ENCODE data around the gene INPP5K. TPM values are rescaled to one million over a fixed set of nuclear protein-coding genes. Genes with fewer than 3 reads are reported as not detected.
"Not testable (repeated sequence)": the region's sequence is repeated elsewhere in the genome, so short reads cannot be mapped to it uniquely, and the experiment has no call there.

Gene INPP5K
- total RNA-seq, 1 donor from 2014 or later, result 29.8 TPM

DNA sequence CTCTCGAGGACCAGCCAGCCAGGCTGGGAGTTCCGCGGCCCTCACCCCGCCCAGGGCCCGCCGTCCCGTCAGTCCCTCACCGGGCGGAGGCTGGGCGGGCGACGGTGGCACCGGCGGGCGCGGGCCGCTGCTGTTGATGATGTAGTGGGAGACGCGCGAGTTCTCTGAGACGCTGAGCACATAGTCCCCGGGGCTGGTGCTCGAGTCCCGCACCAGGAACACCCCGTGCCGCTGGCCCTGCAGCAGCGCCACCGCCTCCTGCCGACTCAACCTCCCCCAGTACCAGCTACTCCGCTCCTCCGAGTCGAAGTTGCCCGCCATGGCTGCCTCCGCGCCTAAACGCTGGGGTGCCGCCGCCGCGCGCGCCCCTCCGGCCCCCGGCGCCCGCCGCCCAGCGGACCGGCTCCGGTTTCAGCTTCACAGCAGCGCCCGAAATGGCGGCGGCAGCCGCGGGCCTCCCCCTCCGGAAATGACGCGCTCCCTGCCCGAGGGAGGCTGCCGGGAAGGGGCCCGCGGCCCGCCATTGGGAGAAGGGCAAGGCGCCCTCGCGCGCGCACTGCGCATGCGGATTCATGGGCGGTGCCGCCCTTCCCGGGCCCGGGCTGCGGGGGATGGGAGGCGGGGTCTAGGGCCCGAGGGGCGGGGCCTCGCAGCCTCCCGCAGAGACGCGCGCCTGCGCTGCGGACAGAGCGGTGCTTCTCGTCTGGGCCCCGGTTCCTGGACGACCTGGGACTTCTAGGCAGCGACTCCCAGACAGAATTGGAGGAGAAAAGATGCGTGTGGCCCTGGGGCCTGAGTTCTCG, 60.4 kb downstream of the INPP5K start, which contains the start of gene CRK:
Gene CRK, minus strand, starts transcription at position 436 of the 803 bp plus-strand sequence. Its CDS starts 115 bp downstream, at position 321.
- Mint-ChIP-seq H3K36me3 (ENCODE audit: insufficient read depth) (no peaks in the 10 kb centered on the region), H3K27me3 (no peaks in the 10 kb centered on the region), H3K4me1 (ENCODE audit: low read depth) (peaks cover 19% of the 10 kb centered on the region), H3K27ac (peak within 1 kb of the TSS; percentile 98), H3K9me3 (ENCODE audit: low read depth) (no peaks in the 10 kb centered on the region), H3K4me3 (ENCODE audit: low read depth) (peak within 1 kb of the TSS; percentile 94)
- peak; percentile 99 for DNase-seq (ENCODE audit: low spot score, unreplicated experiment)
- no peak for TF ChIP-seq CTCF (IDR thresholded peaks at IDR 0.05; ENCODE audit: unreplicated experiment)

DNA sequence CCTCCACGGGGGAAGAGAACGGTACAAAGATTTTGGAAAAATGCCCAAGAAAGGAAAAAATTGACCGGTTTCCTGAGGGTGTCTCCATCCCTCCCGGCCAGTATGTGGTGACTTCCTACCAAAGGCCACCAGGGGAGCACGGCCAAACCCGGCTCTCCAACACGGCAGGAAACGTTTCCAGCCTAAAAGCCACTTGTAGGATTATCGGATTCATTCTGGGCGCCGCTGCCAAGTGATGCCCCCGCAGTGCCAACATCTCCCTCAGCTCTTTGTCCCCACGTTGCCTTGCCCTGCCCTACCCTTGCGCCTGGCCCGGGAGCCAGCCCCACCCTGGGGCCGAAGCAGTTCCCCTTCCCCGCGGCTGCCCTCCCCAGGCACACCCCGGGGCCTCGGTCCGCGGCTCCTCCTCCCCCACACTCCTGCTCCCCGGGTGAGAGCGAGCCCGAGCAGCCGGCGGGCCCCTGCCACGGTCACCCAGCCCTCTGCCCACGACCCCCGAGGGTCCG, 61.1 kb downstream of the INPP5K start:
- H3K9me3 Mint-ChIP-seq (ENCODE audit: low read depth), result no peaks in the 10 kb centered on the region
- no peaks in the 10 kb centered on the region for H3K27me3 Mint-ChIP-seq
- DNase-seq (ENCODE audit: low spot score, unreplicated experiment), result peak; percentile 22
- H3K4me1 Mint-ChIP-seq (ENCODE audit: low read depth), result peaks cover 19% of the 10 kb centered on the region
- peak; percentile 64 for TF ChIP-seq CTCF (IDR thresholded peaks at IDR 0.05; ENCODE audit: unreplicated experiment)
- H3K4me3 Mint-ChIP-seq (ENCODE audit: low read depth), result peak overlapping the region; percentile 94
- peak overlapping the region; percentile 96 for H3K27ac Mint-ChIP-seq
- H3K36me3 Mint-ChIP-seq (ENCODE audit: insufficient read depth), result no peaks in the 10 kb centered on the region

GRCh38 chr17:1454541-1454940, 61.9 kb downstream of the INPP5K start:
- H3K4me1 Mint-ChIP-seq (ENCODE audit: low read depth), result peaks cover 19% of the 10 kb centered on the region
- H3K4me3 Mint-ChIP-seq (ENCODE audit: low read depth), result peak overlapping the region; percentile 94
- no peak for TF ChIP-seq CTCF (IDR thresholded peaks at IDR 0.05; ENCODE audit: unreplicated experiment)
- H3K9me3 Mint-ChIP-seq (ENCODE audit: low read depth), result no peaks in the 10 kb centered on the region
- H3K36me3 Mint-ChIP-seq (ENCODE audit: insufficient read depth), result no peaks in the 10 kb centered on the region
- H3K27me3 Mint-ChIP-seq, result no peaks in the 10 kb centered on the region
- H3K27ac Mint-ChIP-seq, result peak overlapping the region; percentile 84
- DNase-seq (ENCODE audit: low spot score, unreplicated experiment), result no peak

GRCh38 chr17:1453694-1454093, 62.7 kb downstream of the INPP5K start:
- peak overlapping the region; percentile 57 for H3K4me3 Mint-ChIP-seq (ENCODE audit: low read depth)
- not testable (repeated sequence) for H3K9me3 Mint-ChIP-seq (ENCODE audit: low read depth); H3K36me3 Mint-ChIP-seq (ENCODE audit: insufficient read depth); H3K27me3 Mint-ChIP-seq; DNase-seq (ENCODE audit: low spot score, unreplicated experiment)
- H3K4me1 Mint-ChIP-seq (ENCODE audit: low read depth), result peaks cover 19% of the 10 kb centered on the region
- peak overlapping the region; percentile 87 for H3K27ac Mint-ChIP-seq

DNA sequence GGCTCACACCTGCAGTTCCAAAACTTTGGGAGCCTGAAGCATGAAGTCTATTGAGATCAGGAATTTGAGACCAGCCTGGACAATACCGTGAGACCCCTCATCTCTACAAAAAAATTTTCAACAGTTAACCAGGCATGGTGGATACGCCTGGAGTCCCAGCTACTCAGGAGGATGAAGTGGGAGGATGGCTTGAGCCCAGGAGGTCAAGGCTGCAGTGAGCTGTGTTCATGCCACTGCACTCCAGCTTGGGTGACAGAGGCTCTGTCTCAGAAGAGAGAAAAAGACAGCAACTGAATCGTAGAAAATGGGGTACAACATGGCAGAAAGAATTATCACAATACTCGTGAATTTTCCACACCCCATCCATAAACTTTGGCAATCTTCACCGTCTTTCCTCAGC, 63.6 kb downstream of the INPP5K start:
- Mint-ChIP-seq H3K27me3 (no peaks in the 10 kb centered on the region), H3K4me3 (ENCODE audit: low read depth) (no peak overlapping the region), H3K9me3 (ENCODE audit: low read depth) (no peaks in the 10 kb centered on the region), H3K36me3 (ENCODE audit: insufficient read depth) (peaks cover 3% of the 10 kb centered on the region), H3K27ac (peak overlapping the region; percentile 20), H3K4me1 (ENCODE audit: low read depth) (peaks cover 19% of the 10 kb centered on the region)
- TF ChIP-seq CTCF (IDR thresholded peaks at IDR 0.05; ENCODE audit: unreplicated experiment), result no peak
- no peak for DNase-seq (ENCODE audit: low spot score, unreplicated experiment)

- not testable (repeated sequence) for H3K4me3 Mint-ChIP-seq (ENCODE audit: low read depth); DNase-seq (ENCODE audit: low spot score, unreplicated experiment)
- H3K4me1 Mint-ChIP-seq (ENCODE audit: low read depth), result peaks cover 10% of the 10 kb centered on the region
Observed at GRCh38 chr17:1450261-1450660, 66.2 kb downstream of the INPP5K start.

More at GRCh38 chr17:1450261-1450660, 66.2 kb downstream of the INPP5K start:
- H3K9me3 Mint-ChIP-seq (ENCODE audit: low read depth); H3K27me3 Mint-ChIP-seq; H3K27ac Mint-ChIP-seq; H3K36me3 Mint-ChIP-seq (ENCODE audit: insufficient read depth): not testable (repeated sequence)
